ENCODE data around the gene CHRNA1.

DNA sequence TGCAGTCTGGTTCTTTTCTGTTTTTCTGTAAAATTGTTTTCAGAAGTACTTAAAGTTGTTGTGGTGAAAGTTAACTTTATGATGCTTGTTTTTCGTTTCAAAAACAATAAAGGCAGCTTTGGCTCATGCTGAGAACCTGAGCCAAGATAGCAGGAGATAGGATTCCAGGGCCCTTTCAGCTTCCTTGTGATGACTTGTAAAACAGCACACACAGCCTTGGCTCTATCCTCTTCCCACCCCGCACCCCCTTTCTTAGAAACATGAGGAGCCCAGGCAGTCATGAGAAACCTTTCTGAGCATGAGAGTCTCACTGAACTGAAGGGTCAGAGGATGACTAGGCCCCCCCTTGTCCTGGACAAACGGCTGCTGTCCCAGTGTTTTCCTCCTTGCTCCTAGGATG, 12.4 kb upstream of the CHRNA1 start:
- TF ChIP-seq, protein P1, sequence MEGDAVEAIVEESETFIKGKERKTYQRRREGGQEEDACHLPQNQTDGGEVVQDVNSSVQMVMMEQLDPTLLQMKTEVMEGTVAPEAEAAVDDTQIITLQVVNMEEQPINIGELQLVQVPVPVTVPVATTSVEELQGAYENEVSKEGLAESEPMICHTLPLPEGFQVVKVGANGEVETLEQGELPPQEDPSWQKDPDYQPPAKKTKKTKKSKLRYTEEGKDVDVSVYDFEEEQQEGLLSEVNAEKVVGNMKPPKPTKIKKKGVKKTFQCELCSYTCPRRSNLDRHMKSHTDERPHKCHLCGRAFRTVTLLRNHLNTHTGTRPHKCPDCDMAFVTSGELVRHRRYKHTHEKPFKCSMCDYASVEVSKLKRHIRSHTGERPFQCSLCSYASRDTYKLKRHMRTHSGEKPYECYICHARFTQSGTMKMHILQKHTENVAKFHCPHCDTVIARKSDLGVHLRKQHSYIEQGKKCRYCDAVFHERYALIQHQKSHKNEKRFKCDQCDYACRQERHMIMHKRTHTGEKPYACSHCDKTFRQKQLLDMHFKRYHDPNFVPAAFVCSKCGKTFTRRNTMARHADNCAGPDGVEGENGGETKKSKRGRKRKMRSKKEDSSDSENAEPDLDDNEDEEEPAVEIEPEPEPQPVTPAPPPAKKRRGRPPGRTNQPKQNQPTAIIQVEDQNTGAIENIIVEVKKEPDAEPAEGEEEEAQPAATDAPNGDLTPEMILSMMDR (IDR thresholded peaks at IDR 0.05): no peak
- no peak for TF ChIP-seq POLR2A (IDR thresholded peaks at IDR 0.05)

Measured in lower leg skin (tissue), 3 donors.